NT2/D1 (cell line): ENCODE data around the gene HOXA10.

Experiments used
- YY1 ChIP-seq: IDR thresholded peaks from 2 replicates; pipeline ENCODE4 v1.6.1; 2011; ENCODE audit not compliant: insufficient read length, insufficient read depth
- ZNF274 ChIP-seq: IDR thresholded peaks from 2 replicates; pipeline ENCODE4 v1.6.1; 2011; ENCODE audit warnings: mild to moderate bottlenecking, low read depth, low read length

GRCh38 chr7:27124096-27124901 lies 49.8 kb downstream of the HOXA10 start:
- TF ChIP-seq YY1 = no peak
- TF ChIP-seq ZNF274 = no peak
